Right lobe of liver (tissue), 4 donors: Measurements from ENCODE around the gene GNGT1.

ENCODE experiments used
- POLR2A ChIP-seq: fragments of 450-650 bp; IDR thresholded peaks from one replicate; pipeline ENCODE4 v1.6.1; 2017; ENCODE audit warnings: antibody characterized with exemption, mild to moderate bottlenecking
- TF ChIP-seq, protein P1 (sequence below), 4 donors: fragments of 200-600 bp in 3 of 4; fragments of 450-650 bp in 1 of 4; IDR thresholded peaks; one replicate each; pipeline versions ENCODE4 v1.5.1 to v1.8.0; 2016 to 2022; ENCODE audit warnings: antibody characterized with exemption in 4 of 4, mild to moderate bottlenecking in 2 of 4
- donor health status: DM: no; HTN: no; CAD: no.
- donor health status: DM: no; HTN: no; CAD: no.
- donor health status: DM: no; HTN: yes; CAD: no.

DNA sequence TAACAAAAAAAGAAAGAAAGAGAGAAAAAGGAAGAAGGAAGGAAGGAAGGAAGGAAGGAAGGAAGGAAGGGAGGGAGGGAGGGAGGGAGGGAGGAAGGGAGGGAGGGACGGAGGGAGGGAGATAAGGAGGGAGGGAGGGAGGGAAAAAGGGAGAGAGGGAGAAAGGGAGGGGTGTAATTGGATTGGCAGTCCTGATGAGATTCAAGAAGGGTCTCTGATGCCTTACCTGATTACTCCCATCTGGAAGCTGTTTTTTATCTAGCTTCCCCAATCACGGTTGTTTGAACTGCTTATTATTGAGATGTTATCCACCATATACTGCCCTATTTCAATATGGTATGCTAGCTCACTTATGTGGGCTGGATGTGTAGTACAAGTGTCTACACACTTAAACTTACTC is 42.5 kb downstream of the GNGT1 start:
- no peak for TF ChIP-seq POLR2A
- TF ChIP-seq, protein P1, sequence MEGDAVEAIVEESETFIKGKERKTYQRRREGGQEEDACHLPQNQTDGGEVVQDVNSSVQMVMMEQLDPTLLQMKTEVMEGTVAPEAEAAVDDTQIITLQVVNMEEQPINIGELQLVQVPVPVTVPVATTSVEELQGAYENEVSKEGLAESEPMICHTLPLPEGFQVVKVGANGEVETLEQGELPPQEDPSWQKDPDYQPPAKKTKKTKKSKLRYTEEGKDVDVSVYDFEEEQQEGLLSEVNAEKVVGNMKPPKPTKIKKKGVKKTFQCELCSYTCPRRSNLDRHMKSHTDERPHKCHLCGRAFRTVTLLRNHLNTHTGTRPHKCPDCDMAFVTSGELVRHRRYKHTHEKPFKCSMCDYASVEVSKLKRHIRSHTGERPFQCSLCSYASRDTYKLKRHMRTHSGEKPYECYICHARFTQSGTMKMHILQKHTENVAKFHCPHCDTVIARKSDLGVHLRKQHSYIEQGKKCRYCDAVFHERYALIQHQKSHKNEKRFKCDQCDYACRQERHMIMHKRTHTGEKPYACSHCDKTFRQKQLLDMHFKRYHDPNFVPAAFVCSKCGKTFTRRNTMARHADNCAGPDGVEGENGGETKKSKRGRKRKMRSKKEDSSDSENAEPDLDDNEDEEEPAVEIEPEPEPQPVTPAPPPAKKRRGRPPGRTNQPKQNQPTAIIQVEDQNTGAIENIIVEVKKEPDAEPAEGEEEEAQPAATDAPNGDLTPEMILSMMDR (IDR thresholded peaks at IDR 0.05) = no peak
